Ovary (tissue), 9 donors: ENCODE measurements around the gene SOX10. TPM values are rescaled to one million over a fixed set of nuclear protein-coding genes. Genes with fewer than 3 reads are reported as not detected.

Experiments
- DNase-seq, 5 donors: peaks; one replicate each; pipeline ENCODE4 v3.0.0-alpha.2; 2019 to 2020
- H3K27ac ChIP-seq, 2 donors: fragments of 200-600 bp; one replicate each; pipeline versions ENCODE4 v1.5.1 to v1.8.0; 2019 to 2022
- H3K27me3 ChIP-seq: fragments of 200-600 bp; one replicate; pipeline ENCODE4 v1.8.0; 2022
- H3K36me3 ChIP-seq: fragments of 200-600 bp; sonication (generic); one replicate; pipeline ENCODE4 v1.5.1; 2019
- H3K4me1 ChIP-seq: one replicate; pipeline ENCODE4 v1.8.1; 2013; ENCODE audit warnings: mild to moderate bottlenecking, moderate library complexity; ENCODE audit not compliant: insufficient read depth
- H3K4me3 ChIP-seq: fragments of 200-600 bp; sonication (generic); one replicate; pipeline ENCODE4 v1.5.1; 2017
- H3K9me3 ChIP-seq, 2 donors: fragments of 200-600 bp in 1 of 2; sonication (generic) in 1 of 2; one replicate each; pipeline versions ENCODE4 v1.5.1 to v1.8.1; 2013 to 2019; ENCODE audit warnings: mild to moderate bottlenecking in 1 of 2, moderate library complexity in 1 of 2
- EP300 ChIP-seq: sonication (generic); formaldehyde crosslinking; IDR thresholded peaks from one replicate; pipeline ENCODE4 v1.6.1; 2017; ENCODE audit warnings: antibody characterized with exemption
- POLR2A ChIP-seq: fragments of 450-650 bp; IDR thresholded peaks from one replicate; pipeline ENCODE4 v1.6.1; 2017; ENCODE audit warnings: antibody characterized with exemption, mild to moderate bottlenecking, moderate library complexity
- WGBS, 3 donors: extraction: QIAGEN DNeasy Blood & Tissue Kit in 1 of 3; methylation state at CpG; one replicate each; pipeline versions ENCODE4 v1.1.5 to v1.1.7; 2013 to 2017; 5-methylcytosine and 5-hydroxymethylcytosine counted together
- intact Hi-C, 4 donors: fragments of 100-400 bp; cut with DNase I; formaldehyde crosslinking; loops; one replicate each; pipeline versions ENCODE4 v1.11.0 to v1.15.1; 2022 to 2023
- polyA plus RNA-seq, 2 donors: library from polyadenylated mRNA; stranded (reverse); fragments of 200-250 nt in 1 of 2; fragments of 350-450 nt in 1 of 2; fragmentation: Illumina TruSeq in 1 of 2; extraction: RNeasy Lipid Tissue Mini Kit (QIAGEN cat#74804) in 1 of 2; gene quantifications; one replicate each; pipeline ENCODE4 v1.2.3, GENCODE V29; 2013 to 2014
- total RNA-seq, 7 donors: library from RNA; depleted of rRNA in 2 of 7; stranded (reverse); fragments of >200 nt in 2 of 7; fragmentation: NEBNext Ultra II Directional in 3 of 7; extraction: Animal tissue kit (Norgen Biotek cat#: 25700) in 3 of 7; gene quantifications; one replicate each; pipeline versions ENCODE4 v1.1.0 to v1.2.4, GENCODE V29; 2016 to 2023
- TF ChIP-seq, protein P1 (sequence below), 3 donors: fragments of 450-650 bp in 2 of 3; fragments of 200-600 bp in 1 of 3; IDR thresholded peaks; one replicate each; pipeline versions ENCODE4 v1.5.1 to v1.8.0; 2016 to 2022; ENCODE audit warnings: antibody characterized with exemption in 3 of 3, mild to moderate bottlenecking in 1 of 3
- donor health status: DM: no; HTN: no; CAD: no; lungs with moderate emphysema.
- donor health status: DM: no; HTN: no; CAD: no.
- donor health status: Bipolar disorder and iron deficiency.
- donor health status: DM: yes; HTN: yes; CAD: no.
- donor health status: DM: no; HTN: no; CAD: no.
- donor health status: DM: yes; HTN: yes; CAD: no.

Gene SOX10
- total and polyA plus RNA-seq, 9 donors: 0.11 to 3.2 (median 1.3) TPM; not detected in 2

DNA sequence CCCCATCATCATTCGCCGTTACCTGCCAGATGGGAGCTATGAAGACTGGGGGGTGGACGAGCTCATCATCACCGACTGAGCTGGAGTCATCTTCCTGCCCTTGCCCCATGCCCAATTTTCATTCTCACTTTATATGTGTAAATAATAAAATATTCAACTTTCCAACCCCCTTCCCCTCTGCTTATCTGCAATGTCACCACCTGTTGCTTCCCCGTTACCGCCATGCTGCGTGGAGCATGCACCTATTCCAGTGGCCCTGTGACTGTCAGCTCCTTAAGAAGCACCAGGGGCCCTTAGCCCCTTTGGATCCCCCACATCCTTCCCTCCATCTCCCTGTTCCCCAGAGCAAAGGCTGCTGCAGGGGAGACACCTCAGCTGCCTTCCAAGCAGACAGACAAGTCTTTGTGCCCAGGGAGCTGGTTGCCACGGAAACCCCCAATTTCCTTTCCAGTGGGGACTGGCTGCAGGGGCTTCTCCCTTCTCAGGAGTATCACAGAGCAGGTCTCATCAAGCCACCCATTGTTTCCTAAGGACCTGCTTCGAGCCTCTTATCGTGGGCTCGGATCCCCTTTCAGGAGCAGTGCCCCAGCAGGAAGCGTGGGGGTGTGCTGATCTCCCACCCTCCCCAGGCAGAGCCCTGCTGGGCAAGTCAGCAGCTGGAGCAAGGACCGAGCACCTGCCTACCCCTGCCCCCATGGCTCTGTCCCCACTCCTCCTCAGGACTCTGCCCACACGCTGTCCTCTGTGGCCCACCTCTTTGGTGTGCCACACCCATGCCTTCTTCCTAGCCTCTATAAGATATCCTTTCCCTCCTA is 16.5 kb downstream of the SOX10 start:
- no peaks in the 10 kb centered on the region for H3K36me3 ChIP-seq
- no peak overlapping the region for H3K27ac ChIP-seq
- intact Hi-C loops: loop anchor here in 3 of 4 donors (5.0 to 10.0 kb wide), 2 partner anchors 151 to 153 kb away; no protein-coding TSS in a partner anchor
- no peak overlapping the region for H3K4me3 ChIP-seq
- 83 to 88% (median 87%) methylated on average over 14 of the region's 14 CpGs for WGBS, 3 donors
- no peaks in the 10 kb centered on the region for H3K4me1 ChIP-seq
- TF ChIP-seq, protein P1, sequence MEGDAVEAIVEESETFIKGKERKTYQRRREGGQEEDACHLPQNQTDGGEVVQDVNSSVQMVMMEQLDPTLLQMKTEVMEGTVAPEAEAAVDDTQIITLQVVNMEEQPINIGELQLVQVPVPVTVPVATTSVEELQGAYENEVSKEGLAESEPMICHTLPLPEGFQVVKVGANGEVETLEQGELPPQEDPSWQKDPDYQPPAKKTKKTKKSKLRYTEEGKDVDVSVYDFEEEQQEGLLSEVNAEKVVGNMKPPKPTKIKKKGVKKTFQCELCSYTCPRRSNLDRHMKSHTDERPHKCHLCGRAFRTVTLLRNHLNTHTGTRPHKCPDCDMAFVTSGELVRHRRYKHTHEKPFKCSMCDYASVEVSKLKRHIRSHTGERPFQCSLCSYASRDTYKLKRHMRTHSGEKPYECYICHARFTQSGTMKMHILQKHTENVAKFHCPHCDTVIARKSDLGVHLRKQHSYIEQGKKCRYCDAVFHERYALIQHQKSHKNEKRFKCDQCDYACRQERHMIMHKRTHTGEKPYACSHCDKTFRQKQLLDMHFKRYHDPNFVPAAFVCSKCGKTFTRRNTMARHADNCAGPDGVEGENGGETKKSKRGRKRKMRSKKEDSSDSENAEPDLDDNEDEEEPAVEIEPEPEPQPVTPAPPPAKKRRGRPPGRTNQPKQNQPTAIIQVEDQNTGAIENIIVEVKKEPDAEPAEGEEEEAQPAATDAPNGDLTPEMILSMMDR (IDR thresholded peaks at IDR 0.05): no peak
- no peak for TF ChIP-seq POLR2A
- TF ChIP-seq EP300: no peak
- no peak for DNase-seq
- no peaks in the 10 kb centered on the region for H3K9me3 ChIP-seq
- no peaks in the 10 kb centered on the region for H3K27me3 ChIP-seq

DNA sequence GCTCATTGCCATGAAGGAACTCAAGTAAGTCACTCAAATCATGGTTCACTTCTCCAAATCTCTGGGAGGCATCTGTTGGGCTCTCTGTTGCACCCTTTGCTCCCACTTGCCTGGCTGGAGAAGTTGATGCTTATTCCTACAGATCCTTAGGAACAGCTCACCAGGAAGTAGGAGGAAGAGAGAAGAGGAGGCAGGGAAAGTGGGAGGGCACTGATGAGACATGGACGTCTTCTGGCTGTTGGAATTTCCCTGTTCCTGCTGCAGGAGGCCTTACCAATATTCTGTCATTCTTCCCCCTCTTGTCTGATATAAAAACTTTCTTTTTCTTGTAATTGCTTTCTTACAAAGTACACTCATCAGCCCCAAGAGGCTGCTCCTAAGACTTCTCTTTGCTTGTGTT is 17.2 kb downstream of the SOX10 start:
- intact Hi-C loops: loop anchor here in 3 of 4 donors (5.0 to 10.0 kb wide), 2 partner anchors 150 to 152 kb away; no protein-coding TSS in a partner anchor
- Histone ChIP-seq H3K27ac (no peak overlapping the region), H3K4me3 (no peak overlapping the region), H3K36me3 (no peaks in the 10 kb centered on the region), H3K27me3 (no peaks in the 10 kb centered on the region), H3K4me1 (no peaks in the 10 kb centered on the region), H3K9me3 (no peaks in the 10 kb centered on the region)
- no peak for DNase-seq
- TF ChIP-seq, protein P1 (IDR thresholded peaks at IDR 0.05): no peak
- TF ChIP-seq EP300 (no peak), POLR2A (no peak)
- WGBS, 3 donors: 45 to 57% (median 57%) methylated on average over 1 of the region's 1 CpG

- intact Hi-C loops: loop anchor here in 3 of 4 donors (5.0 to 10.0 kb wide), 2 partner anchors 149 to 151 kb away; no protein-coding TSS in a partner anchor
Observed at GRCh38 chr22:37965940-37966664, 18.3 kb downstream of the SOX10 start.

DNA sequence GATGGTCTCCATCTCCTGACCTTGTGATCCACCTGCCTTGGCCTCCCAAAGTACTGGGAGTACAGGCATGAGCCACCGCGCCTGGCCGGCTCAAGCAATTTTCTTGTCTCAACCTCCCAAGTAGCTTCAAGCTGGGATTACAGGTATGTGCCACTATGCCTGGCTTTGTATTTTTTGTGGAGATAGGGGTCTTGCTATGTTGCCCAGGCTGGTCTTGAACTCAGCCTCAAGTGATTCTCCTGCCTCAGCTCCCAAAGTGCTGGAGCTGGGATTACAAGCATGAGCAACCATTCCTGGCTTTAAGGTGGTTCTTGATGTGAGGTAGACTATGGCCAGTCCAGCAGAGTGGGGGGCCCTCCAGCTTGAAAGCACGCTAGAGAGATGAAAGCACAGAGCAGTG is 23.3 kb downstream of the SOX10 start:
- no peak for DNase-seq
- no peaks in the 10 kb centered on the region for H3K4me1 ChIP-seq
- H3K27ac ChIP-seq: no peak overlapping the region
- no peaks in the 10 kb centered on the region for H3K27me3 ChIP-seq
- intact Hi-C loops: loop anchor here in 1 of 4 donors (10.0 kb wide), 1 partner anchor 146 kb away; no protein-coding TSS in a partner anchor
- H3K4me3 ChIP-seq: no peak overlapping the region
- TF ChIP-seq POLR2A (no peak), EP300 (no peak)
- TF ChIP-seq, protein P1 (IDR thresholded peaks at IDR 0.05): no peak
- 95 to 97% (median 97%) methylated on average over 4 of the region's 4 CpGs for WGBS, 3 donors
- H3K36me3 ChIP-seq: no peaks in the 10 kb centered on the region
- no peaks in the 10 kb centered on the region for H3K9me3 ChIP-seq

More at GRCh38 chr22:37965940-37966664, 18.3 kb downstream of the SOX10 start:
- Histone ChIP-seq H3K36me3 (no peaks in the 10 kb centered on the region), H3K4me1 (no peaks in the 10 kb centered on the region), H3K27ac (no peak overlapping the region), H3K9me3 (no peaks in the 10 kb centered on the region), H3K27me3 (no peaks in the 10 kb centered on the region), H3K4me3 (no peak overlapping the region)
- TF ChIP-seq POLR2A (no peak), EP300 (no peak)
- TF ChIP-seq, protein P1 (IDR thresholded peaks at IDR 0.05): no peak
- DNase-seq: no peak
- 73 to 79% (median 76%) methylated on average over 9 of the region's 9 CpGs for WGBS, 3 donors
